NB4 (cell line): Measurements from ENCODE around the gene PLA2G1B.

Source experiments
- DNase-seq: peaks from one replicate; pipeline ENCODE4 v3.0.0; 2010; ENCODE audit warnings: low read depth
- H3K4me3 ChIP-seq: one replicate; pipeline ENCODE4 v1.5.1; 2011; ENCODE audit warnings: mild to moderate bottlenecking, low read depth, low read length, moderate library complexity
- MAX ChIP-seq: IDR thresholded peaks from 2 replicates; pipeline ENCODE4 v1.6.1; 2011; ENCODE audit warnings: low read depth, low read length
- MYC ChIP-seq: IDR thresholded peaks from 2 replicates; pipeline ENCODE4 v1.6.1; 2011; ENCODE audit warnings: low read depth, low read length
- POLR2A ChIP-seq: IDR thresholded peaks from 2 replicates; pipeline ENCODE4 v1.6.1; 2011; ENCODE audit warnings: mild to moderate bottlenecking; ENCODE audit not compliant: insufficient read length; ENCODE audit errors: extremely low read depth
- TF ChIP-seq, protein P1 (sequence below): IDR thresholded peaks from one replicate; pipeline ENCODE4 v1.5.1; 2012; ENCODE audit warnings: low read depth, low read length

PLA2G1B gene

GRCh38 chr12:120346681-120347080, 19.1 kb upstream of the PLA2G1B start:
- DNase-seq: no peak
- H3K4me3 ChIP-seq: no peak overlapping the region
- no peak for TF ChIP-seq MAX
- TF ChIP-seq POLR2A: no peak
- TF ChIP-seq, protein P1, sequence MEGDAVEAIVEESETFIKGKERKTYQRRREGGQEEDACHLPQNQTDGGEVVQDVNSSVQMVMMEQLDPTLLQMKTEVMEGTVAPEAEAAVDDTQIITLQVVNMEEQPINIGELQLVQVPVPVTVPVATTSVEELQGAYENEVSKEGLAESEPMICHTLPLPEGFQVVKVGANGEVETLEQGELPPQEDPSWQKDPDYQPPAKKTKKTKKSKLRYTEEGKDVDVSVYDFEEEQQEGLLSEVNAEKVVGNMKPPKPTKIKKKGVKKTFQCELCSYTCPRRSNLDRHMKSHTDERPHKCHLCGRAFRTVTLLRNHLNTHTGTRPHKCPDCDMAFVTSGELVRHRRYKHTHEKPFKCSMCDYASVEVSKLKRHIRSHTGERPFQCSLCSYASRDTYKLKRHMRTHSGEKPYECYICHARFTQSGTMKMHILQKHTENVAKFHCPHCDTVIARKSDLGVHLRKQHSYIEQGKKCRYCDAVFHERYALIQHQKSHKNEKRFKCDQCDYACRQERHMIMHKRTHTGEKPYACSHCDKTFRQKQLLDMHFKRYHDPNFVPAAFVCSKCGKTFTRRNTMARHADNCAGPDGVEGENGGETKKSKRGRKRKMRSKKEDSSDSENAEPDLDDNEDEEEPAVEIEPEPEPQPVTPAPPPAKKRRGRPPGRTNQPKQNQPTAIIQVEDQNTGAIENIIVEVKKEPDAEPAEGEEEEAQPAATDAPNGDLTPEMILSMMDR: no peak
- no peak for TF ChIP-seq MYC

DNA sequence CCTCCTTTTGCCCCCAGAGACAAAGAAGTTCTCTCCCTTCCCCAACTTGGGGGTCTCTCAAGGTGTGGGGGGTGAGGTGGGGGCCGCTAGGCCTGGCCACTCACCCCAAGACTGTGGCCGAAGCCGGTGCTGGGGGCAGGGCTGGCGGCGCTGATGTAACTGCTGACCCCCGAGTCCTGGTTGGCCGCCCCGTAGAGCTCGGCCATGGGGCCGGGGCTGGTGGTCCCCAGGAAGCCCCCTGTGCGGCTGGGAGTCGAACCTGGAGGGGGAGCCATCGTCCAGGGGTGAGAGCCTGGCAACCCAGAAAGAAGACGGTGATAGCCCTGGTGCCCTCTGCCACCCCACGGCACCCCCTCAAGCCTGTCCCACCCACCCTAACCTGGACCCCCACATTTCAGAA, 18.5 kb upstream of the PLA2G1B start:
- TF ChIP-seq, protein P1: no peak
- no peak for TF ChIP-seq POLR2A
- TF ChIP-seq MAX: no peak
- TF ChIP-seq MYC: no peak
- H3K4me3 ChIP-seq: no peak overlapping the region
- no peak for DNase-seq

DNA sequence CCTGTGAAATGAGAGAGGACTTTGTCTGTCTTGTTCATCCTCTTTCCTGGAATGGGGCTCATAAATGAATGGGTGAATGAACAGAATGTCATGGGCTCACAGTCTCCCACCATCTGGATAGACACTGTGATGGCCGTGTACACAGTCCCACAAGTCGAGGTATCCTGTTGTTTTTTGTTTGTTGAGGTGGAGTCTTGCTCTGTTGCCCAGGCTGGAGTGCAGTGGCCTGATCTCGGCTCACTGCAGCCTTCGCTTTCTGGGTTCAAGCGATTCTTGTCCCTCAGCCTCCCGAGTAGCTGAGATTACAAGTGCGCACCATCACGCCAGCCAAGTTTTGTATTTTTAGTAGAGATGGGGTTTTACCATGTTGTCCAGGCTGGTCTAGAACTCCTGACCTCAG, 16.1 kb upstream of the PLA2G1B start:
- no peak for DNase-seq
- TF ChIP-seq MAX: no peak
- TF ChIP-seq MYC: no peak
- TF ChIP-seq, protein P1: no peak
- no peak for TF ChIP-seq POLR2A
- no peak overlapping the region for H3K4me3 ChIP-seq

DNA sequence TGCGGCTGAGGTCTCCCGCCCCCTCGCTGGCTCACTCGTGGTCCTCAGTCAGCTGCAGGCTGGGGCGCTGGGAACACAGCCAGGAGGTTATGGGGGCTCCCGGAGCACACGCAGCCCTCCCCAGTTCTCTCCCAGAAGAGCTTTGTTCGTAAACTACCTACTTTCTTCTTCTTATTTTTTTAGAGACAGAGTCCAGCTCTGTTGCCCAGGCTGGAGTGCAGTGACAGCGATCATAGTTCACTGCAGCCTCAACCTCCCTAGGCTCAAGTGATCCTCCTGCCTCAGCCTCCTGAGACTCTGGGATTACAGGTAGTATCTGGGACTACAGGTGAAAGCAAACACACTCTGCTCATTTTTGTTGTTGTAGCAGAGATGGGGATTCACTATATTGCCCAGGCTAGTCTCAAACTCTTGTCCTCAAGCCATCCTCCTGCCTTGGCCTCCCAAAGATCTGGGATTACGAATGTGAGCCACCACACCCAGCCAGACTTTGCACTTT, 15.5 kb upstream of the PLA2G1B start:
- no peak overlapping the region for H3K4me3 ChIP-seq
- no peak for DNase-seq
- TF ChIP-seq MYC (no peak), POLR2A (no peak), MAX (no peak)
- TF ChIP-seq, protein P1: no peak

DNA sequence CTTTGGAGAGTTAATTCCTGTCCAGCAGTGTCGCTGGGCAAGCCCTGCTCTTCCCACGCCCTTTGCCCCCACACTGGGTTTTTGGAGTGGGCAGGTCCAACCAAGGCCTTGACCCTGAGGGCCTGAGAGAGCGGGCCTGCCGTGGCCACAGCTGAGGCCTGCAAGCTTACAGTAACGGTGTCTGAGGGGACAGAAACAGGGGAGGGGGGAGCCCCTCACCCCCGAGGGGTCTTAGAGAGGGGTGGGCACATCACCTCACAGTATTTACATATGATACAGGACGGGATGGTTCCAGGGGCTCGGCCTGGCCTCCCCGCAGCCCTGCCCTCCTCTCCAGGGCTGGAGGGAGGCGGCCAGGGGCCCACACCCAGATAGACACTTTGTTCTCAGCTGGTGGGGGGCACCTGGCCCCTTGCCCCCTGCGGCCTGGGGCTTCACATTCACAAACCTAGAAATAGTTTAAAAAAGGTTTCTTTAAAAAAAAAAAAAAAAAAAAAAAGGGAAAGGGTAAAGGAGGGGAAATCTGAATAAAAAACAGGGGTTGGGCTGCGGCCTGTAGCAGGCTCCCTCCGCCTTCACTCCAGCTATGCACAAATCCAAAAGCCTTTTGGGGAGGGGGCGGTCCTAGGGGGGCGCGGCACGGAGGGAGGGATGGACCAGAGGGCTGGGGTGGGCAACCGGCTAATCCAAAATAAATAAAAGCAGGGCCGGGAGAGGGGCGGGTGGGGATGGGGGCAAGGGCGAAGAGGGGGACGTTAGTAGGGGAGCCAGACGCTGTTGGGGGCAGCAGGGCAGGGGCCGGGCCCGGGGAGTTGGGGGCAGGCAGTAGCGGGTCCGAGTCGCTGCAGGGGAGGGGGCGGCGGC, 14.8 kb upstream of the PLA2G1B start:
- H3K4me3 ChIP-seq: no peak overlapping the region
- TF ChIP-seq, protein P1: no peak
- TF ChIP-seq MAX (no peak), POLR2A (no peak), MYC (no peak)
- no peak for DNase-seq
